D721Med (cell line): ENCODE measurements around the gene HOTAIR.

ENCODE experiments used
- DNase-seq: peaks from one replicate; pipeline ENCODE4 v3.0.0; 2011; ENCODE audit warnings: low spot score; ENCODE audit not compliant: insufficient read length
- FAIRE-seq: peaks from 2 replicates; lab custom pipeline; 2011; peaks lifted over from hg19 to GRCh38; lab: Jason Lieb, UNC
- TF ChIP-seq, protein P1 (sequence below): IDR thresholded peaks from 2 replicates; pipeline ENCODE4 v1.5.1; 2012; ENCODE audit warnings: mild to moderate bottlenecking, control low read depth; ENCODE audit not compliant: insufficient read depth; ENCODE audit errors: missing control alignments

Gene HOTAIR

DNA sequence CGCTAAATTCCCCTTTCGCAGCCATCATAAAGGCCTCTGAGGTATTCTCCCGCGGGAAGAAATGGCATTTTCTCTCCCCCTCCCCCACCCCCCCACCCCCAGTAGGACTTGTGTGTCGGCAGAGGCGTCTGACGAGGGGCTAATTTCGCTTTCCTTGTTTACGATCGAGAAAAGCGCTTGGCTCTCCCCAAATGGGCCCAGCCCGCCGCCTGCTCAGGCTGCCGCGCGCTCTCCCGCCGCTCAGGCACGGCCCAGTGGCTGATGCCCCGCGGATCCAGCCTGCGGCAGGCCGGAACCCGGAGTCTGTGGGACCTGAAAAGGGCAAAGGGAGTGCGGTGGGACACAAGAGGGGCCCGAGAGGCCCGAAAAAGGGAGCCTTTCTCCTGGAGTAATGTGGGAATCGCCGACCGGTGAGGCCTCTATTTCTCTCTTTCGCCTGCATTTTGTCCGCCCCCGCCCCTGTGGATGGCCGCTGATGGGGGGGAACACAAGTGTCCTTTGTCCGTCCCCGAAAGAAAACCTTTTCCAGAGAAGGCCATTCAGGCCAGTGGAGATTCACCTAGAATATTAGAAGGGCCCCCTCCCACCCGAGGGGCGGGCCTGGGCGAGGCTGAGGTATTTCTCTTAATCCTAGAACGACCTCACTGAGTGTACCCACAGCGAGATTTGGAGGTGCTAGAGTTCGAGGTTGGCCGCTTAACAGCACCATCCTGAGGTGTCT, 44.5 kb upstream of the HOTAIR start:
- no peak for DNase-seq
- TF ChIP-seq, protein P1, sequence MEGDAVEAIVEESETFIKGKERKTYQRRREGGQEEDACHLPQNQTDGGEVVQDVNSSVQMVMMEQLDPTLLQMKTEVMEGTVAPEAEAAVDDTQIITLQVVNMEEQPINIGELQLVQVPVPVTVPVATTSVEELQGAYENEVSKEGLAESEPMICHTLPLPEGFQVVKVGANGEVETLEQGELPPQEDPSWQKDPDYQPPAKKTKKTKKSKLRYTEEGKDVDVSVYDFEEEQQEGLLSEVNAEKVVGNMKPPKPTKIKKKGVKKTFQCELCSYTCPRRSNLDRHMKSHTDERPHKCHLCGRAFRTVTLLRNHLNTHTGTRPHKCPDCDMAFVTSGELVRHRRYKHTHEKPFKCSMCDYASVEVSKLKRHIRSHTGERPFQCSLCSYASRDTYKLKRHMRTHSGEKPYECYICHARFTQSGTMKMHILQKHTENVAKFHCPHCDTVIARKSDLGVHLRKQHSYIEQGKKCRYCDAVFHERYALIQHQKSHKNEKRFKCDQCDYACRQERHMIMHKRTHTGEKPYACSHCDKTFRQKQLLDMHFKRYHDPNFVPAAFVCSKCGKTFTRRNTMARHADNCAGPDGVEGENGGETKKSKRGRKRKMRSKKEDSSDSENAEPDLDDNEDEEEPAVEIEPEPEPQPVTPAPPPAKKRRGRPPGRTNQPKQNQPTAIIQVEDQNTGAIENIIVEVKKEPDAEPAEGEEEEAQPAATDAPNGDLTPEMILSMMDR, result no peak
- no peak for FAIRE-seq

DNA sequence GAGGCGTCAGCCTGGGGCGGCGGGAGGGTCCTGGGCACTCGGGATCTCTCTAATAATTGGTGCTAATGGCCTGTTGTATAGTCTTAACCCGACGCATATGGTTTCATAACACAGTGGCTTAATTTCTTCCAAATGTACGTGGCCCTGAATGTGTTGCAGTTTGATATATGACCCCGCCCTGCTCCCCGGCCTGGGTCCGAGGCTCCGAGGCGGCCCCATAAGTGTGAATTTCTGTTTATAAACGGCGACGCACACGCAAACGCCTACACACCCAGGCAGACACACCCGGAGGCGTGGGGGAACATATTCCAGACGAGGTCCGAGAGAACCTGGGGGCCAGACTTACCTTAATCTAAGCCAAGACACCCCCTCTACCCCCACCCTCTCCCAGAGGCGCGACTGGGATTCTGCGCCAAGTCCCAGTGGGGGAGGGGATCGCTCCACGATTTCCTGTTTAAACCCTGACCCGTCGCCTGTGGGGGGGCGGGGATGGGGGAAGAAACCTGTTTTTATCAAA, 43.8 kb upstream of the HOTAIR start:
- FAIRE-seq (no peak), DNase-seq (no peak)
- TF ChIP-seq, protein P1, result no peak

DNA sequence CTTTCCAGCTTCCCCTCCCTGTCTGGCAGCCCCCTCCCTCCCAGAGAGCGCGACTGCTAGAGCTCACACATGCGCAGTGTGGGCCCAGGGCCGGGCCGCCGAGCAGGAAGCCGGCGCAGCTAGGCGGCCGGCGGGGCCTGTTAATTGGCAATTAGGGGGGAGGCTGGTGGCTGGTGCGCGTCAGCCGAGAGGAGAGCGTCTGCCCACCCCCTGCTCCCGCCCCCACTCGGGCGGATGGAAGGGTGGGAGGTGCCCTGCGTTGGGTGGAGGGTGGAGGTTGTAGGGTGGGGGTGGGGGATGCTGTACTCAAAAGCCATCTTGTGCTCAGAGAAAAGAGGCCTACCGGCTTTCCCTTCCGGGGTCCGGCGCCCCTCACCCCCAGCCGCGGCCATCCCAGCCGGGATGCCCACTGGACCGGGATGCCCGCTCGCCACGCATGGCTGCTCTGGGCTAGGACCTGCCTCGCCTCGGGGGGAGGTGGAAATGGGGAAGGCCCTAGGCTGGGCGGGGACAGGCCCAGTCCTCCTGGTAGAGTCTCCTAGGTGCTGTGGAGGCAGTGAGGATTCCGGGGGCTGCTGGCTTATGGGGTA, 43.2 kb upstream of the HOTAIR start:
- DNase-seq, result peak; percentile 92
- FAIRE-seq, result no peak
- TF ChIP-seq, protein P1, result no peak

- TF ChIP-seq, protein P1, result no peak
- FAIRE-seq (no peak), DNase-seq (no peak)
Measured at GRCh38 chr12:54017027-54017788, 42.5 kb upstream of the HOTAIR start.

GRCh38 chr12:54016478-54016964, 41.8 kb upstream of the HOTAIR start:
- TF ChIP-seq, protein P1, result no peak
- DNase-seq (no peak), FAIRE-seq (no peak)

DNA sequence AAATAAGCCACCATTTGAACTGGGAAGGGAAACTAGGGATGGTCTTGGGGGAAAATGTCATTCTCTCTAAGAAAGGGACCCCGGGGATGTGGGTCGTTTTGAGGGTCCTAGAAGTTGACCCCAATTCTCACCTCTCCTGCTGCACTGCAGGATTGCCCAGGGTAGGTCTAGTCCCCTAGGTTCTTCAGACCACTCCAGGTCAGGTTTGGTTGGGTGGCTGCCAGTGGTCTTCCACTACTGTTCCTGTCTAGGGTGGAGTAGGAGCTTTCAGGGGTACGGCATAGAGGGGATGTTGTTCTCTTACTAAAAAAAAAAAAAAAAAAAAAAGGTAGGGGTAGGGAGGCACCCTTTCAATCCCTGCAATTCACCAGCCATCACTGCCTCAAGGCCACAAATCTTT, 41.3 kb upstream of the HOTAIR start:
- TF ChIP-seq, protein P1, result no peak

More for the DNA sequence above, 41.3 kb upstream of the HOTAIR start:
- DNase-seq (no peak), FAIRE-seq (no peak)
